CD14-positive monocyte (primary cell): Measurements from ENCODE around the gene ATG7. TPM values are rescaled to one million over a fixed set of nuclear protein-coding genes. Genes with fewer than 3 reads are reported as not detected.

Experiments used
- DNase-seq, 3 donors: peaks; one replicate each; pipeline ENCODE4 v3.0.0-alpha.2; 2011 to 2022
- H2AFZ ChIP-seq: 2 replicates; pipeline ENCODE4 v1.6.0; 2012; ENCODE audit warnings: mild to moderate bottlenecking, low read depth, low read length, inconsistent platforms; ENCODE audit not compliant: insufficient read depth, poor library complexity, severe bottlenecking
- H3K27ac ChIP-seq, 2 donors: 1 replicate in 1 of 2; 2 replicates in 1 of 2; pipeline ENCODE4 v1.5.1; 2012 to 2013; ENCODE audit warnings: low read length in 2 of 2, control low read depth in 1 of 2, inconsistent platforms in 1 of 2, low read depth in 1 of 2, mild to moderate bottlenecking in 1 of 2
- H3K27me3 ChIP-seq, 2 donors: one replicate each; pipeline versions ENCODE4 v1.6.0 to v1.6.1; 2011 to 2013; ENCODE audit warnings: low read length in 2 of 2; ENCODE audit not compliant: control insufficient read depth in 2 of 2, insufficient read depth in 2 of 2
- H3K36me3 ChIP-seq, 2 donors: replicated peaks in 1 of 2; 1 replicate in 1 of 2; 2 replicates in 1 of 2; pipeline versions ENCODE4 v1.5.1 to v1.6.1; 2012 to 2013; ENCODE audit warnings: low read length in 2 of 2, control low read depth in 1 of 2, inconsistent platforms in 1 of 2, mild to moderate bottlenecking in 1 of 2; ENCODE audit not compliant: insufficient read depth in 2 of 2, control insufficient read depth in 1 of 2
- H3K4me1 ChIP-seq, 2 donors: 1 replicate in 1 of 2; 2 replicates in 1 of 2; pipeline versions ENCODE4 v1.5.1 to v1.6.1; 2012 to 2013; ENCODE audit warnings: low read length in 2 of 2, control low read depth in 1 of 2, inconsistent platforms in 1 of 2, mild to moderate bottlenecking in 1 of 2, moderate library complexity in 1 of 2; ENCODE audit not compliant: insufficient read depth in 2 of 2, control insufficient read depth in 1 of 2
- H3K4me2 ChIP-seq: replicated peaks from 2 replicates; pipeline ENCODE3; 2012; ENCODE audit warnings: low read length, moderate library complexity, mild to moderate bottlenecking; ENCODE audit not compliant: poor library complexity, severe bottlenecking; ENCODE audit errors: extremely low read depth
- H3K4me3 ChIP-seq, 3 experiments: fragments of 200-600 bp in 1 of 3; sonication (generic) in 1 of 3; replicated peaks in 1 of 3; 1 replicate in 2 of 3; 2 replicates in 1 of 3; pipeline ENCODE4 v1.5.1; 2011 to 2013; ENCODE audit warnings: low read length in 3 of 3, mild to moderate bottlenecking in 3 of 3, control low read depth in 2 of 3, low read depth in 2 of 3, inconsistent platforms in 1 of 3, moderate library complexity in 1 of 3
- H3K79me2 ChIP-seq: 2 replicates; pipeline ENCODE4 v1.6.0; 2012; ENCODE audit warnings: mild to moderate bottlenecking, control low read depth, inconsistent platforms, low read length, moderate library complexity; ENCODE audit not compliant: insufficient read depth
- H3K9ac ChIP-seq: 2 replicates; pipeline ENCODE4 v1.6.0; 2017; ENCODE audit warnings: low read length, mild to moderate bottlenecking; ENCODE audit not compliant: insufficient read depth, poor library complexity, severe bottlenecking
- H3K9me3 ChIP-seq, 2 donors: replicated peaks in 1 of 2; 1 replicate in 1 of 2; 2 replicates in 1 of 2; pipeline versions ENCODE4 v1.5.1 to v1.6.1; 2012 to 2013; ENCODE audit warnings: low read length in 2 of 2, control low read depth in 1 of 2; ENCODE audit not compliant: control insufficient read depth in 1 of 2, insufficient read depth in 1 of 2
- H4K20me1 ChIP-seq: 2 replicates; pipeline ENCODE4 v1.6.0; 2012; ENCODE audit warnings: mild to moderate bottlenecking, low read length, control low read depth, moderate library complexity; ENCODE audit not compliant: insufficient read depth
- H3K27ac Mint-ChIP-seq, 7 donors: one replicate each; pipeline ENCODE4 v1.8.0; 2020; ENCODE audit warnings: mild to moderate bottlenecking in 7 of 7, mixed read lengths in 7 of 7, moderate library complexity in 6 of 7, inconsistent platforms in 2 of 7
- H3K27me3 Mint-ChIP-seq, 3 donors: one replicate each; pipeline ENCODE4 v1.8.0; 2021 to 2022; ENCODE audit warnings: low read depth in 3 of 3, mild to moderate bottlenecking in 3 of 3, mixed read lengths in 3 of 3, moderate library complexity in 3 of 3, inconsistent platforms in 1 of 3
- H3K36me3 Mint-ChIP-seq, 2 donors: one replicate each; pipeline ENCODE4 v1.8.0; 2020; ENCODE audit warnings: mixed read lengths in 2 of 2, inconsistent platforms in 1 of 2, mild to moderate bottlenecking in 1 of 2
- H3K4me1 Mint-ChIP-seq: one replicate; pipeline ENCODE4 v1.8.0; 2020; ENCODE audit warnings: mild to moderate bottlenecking, mixed read lengths
- H3K4me3 Mint-ChIP-seq, 2 donors: one replicate each; pipeline ENCODE4 v1.8.0; 2020; ENCODE audit warnings: mild to moderate bottlenecking in 2 of 2, mixed read lengths in 2 of 2, moderate library complexity in 1 of 2
- H3K9me3 Mint-ChIP-seq, 7 donors: one replicate each; pipeline ENCODE4 v1.8.0; 2020 to 2022; ENCODE audit warnings: mixed read lengths in 7 of 7, mild to moderate bottlenecking in 6 of 7, moderate library complexity in 6 of 7, inconsistent platforms in 2 of 7
- CTCF ChIP-seq: fragments of 200-600 bp; IDR thresholded peaks from one replicate; pipeline ENCODE4 v1.8.0; 2022; ENCODE audit warnings: antibody characterized with exemption, mild to moderate bottlenecking
- WGBS: methylation state at CpG from one replicate; pipeline ENCODE4 v1.1.5; 2013; ENCODE audit warnings: missing lambda C conversion rate; ENCODE audit not compliant: insufficient coverage; 5-methylcytosine and 5-hydroxymethylcytosine counted together
- intact Hi-C, 2 donors: fragments of 100-400 bp; cut with micrococcal nuclease; formaldehyde crosslinking; loops; one replicate each; pipeline versions ENCODE4 v1.15.0 to v1.15.1; 2023
- polyA plus RNA-seq, 3 donors: library from polyadenylated mRNA; depleted of rRNA in 1 of 3; unstranded in 2 of 3; stranded (reverse) in 1 of 3; fragments of 300-500 nt in 2 of 3; fragments of >200 nt in 1 of 3; fragmentation: Illumina TruSeq in 2 of 3; gene quantifications; 1 replicate in 2 of 3; 2 replicates in 1 of 3; pipeline ENCODE4 v1.2.3, GENCODE V29; 2012 to 2021

ATG7 gene
- polyA plus RNA-seq, 3 donors: 57.4 to 101 (median 89.7) TPM

DNA sequence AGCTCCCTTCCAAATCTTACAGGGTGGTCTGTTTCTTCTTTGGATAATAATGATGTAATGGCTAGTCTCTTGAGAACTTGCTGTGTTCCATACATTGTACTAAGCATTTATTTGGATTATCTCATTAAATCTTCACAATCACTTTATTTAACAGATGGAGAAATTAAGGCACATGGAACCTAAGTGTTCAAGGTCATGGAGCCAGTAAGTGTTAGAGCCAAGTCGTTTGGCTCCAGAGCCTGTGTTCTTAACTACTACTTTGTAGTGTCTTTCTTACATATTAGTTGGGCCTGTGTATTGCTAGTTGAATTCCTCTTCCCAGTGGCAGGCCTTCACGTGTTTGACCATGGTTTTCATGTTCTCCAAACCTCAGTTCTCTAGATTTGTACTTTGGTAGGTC is 177.8 kb downstream of the ATG7 start:
- H4K20me1 ChIP-seq: peaks cover 92% of the 10 kb centered on the region
- Mint-ChIP-seq H3K4me3 (no peak overlapping the region), H3K27ac (peak overlapping the region in 1 of 7 donors; percentile 2), H3K27me3 (no peaks in the 10 kb centered on the region), H3K36me3 (peaks cover 43 to 60% of the 10 kb centered on the region in 2 donors), H3K9me3 (peaks cover 0 to 4% (median 0%) of the 10 kb centered on the region in 7 donors), H3K4me1 (peaks cover 33% of the 10 kb centered on the region)
- no peaks in the 10 kb centered on the region for H3K27me3 ChIP-seq
- H2AFZ ChIP-seq: no peak overlapping the region
- DNase-seq: no peak
- H3K4me2 ChIP-seq: no peak overlapping the region
- peaks cover 34% of the 10 kb centered on the region for H3K79me2 ChIP-seq
- no CpG with 5 or more reads among the region's 2 CpGs for WGBS
- no peak overlapping the region for H3K9ac ChIP-seq
- H3K9me3 ChIP-seq: no peaks in the 10 kb centered on the region
- intact Hi-C loops: no loop called here
- no peak overlapping the region for H3K4me3 ChIP-seq
- peaks cover 15 to 16% of the 10 kb centered on the region in 2 donors for H3K4me1 ChIP-seq
- H3K36me3 ChIP-seq: peaks cover 11 to 56% of the 10 kb centered on the region in 2 donors
- TF ChIP-seq CTCF: no peak
- H3K27ac ChIP-seq: no peak overlapping the region

DNA sequence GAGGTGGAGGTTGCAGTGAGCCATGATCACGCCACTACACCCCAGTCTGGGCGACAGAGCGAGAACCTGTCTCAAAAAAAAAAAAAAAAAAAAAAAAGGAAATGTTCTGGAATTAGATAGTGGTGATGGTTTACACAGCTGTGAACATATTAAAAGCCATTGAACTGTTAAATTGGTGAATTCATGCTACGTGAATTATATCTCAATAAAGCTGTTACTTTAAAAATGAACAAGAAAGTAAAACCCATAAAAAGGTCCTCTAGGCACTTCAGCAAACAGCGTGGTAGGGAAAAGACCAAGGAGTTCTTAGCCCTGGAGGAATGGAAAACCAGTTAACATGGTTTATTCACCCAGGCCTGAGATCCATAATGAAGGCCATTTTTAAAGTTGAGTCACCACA is 180.1 kb downstream of the ATG7 start:
- Histone ChIP-seq H3K36me3 (peaks cover 0 to 39% of the 10 kb centered on the region in 2 donors), H3K27ac (peak overlapping the region in 1 of 2 donors; percentile 78), H4K20me1 (peaks cover 98% of the 10 kb centered on the region), H3K4me1 (peaks cover 38 to 39% of the 10 kb centered on the region in 2 donors), H3K9ac (no peak overlapping the region), H3K4me2 (no peak overlapping the region), H3K27me3 (no peaks in the 10 kb centered on the region), H2AFZ (no peak overlapping the region), H3K9me3 (no peaks in the 10 kb centered on the region), H3K79me2 (peaks cover 54% of the 10 kb centered on the region), H3K4me3 (no peak overlapping the region)
- Mint-ChIP-seq H3K27ac (no peak overlapping the region), H3K4me3 (no peak overlapping the region), H3K4me1 (peaks cover 56% of the 10 kb centered on the region), H3K9me3 (peaks cover 0 to 4% (median 0%) of the 10 kb centered on the region in 7 donors), H3K27me3 (no peaks in the 10 kb centered on the region), H3K36me3 (peaks cover 28 to 57% of the 10 kb centered on the region in 2 donors)
- 100% methylated on average over 1 of the region's 5 CpGs for WGBS
- intact Hi-C loops: no loop called here
- DNase-seq: no peak
- no peak for TF ChIP-seq CTCF
